HFFc6 (cell line): Measurements from ENCODE around the gene IGFBP5. TPM values are rescaled to one million over a fixed set of nuclear protein-coding genes. Genes with fewer than 3 reads are reported as not detected.
A peak's percentile ranks its signal among the peaks of the same experiment; 100 is the strongest.

Source experiments
- DNase-seq: peaks from one replicate; pipeline ENCODE4 v3.0.0-alpha.2; 2018
- H3K27ac Mint-ChIP-seq: 2 replicates; pipeline ENCODE4 v1.8.0; 2020; ENCODE audit warnings: mild to moderate bottlenecking, mixed read lengths
- H3K27me3 Mint-ChIP-seq: 2 replicates; pipeline ENCODE4 v1.8.0; 2021; ENCODE audit warnings: mild to moderate bottlenecking, moderate library complexity, mixed read lengths; ENCODE audit not compliant: insufficient read depth
- H3K36me3 Mint-ChIP-seq: 2 replicates; pipeline ENCODE4 v1.8.0; 2021; ENCODE audit warnings: low read depth, mixed read lengths
- H3K4me1 Mint-ChIP-seq: 2 replicates; pipeline ENCODE4 v1.8.0; 2020; ENCODE audit warnings: low read depth, mixed read lengths
- H3K4me3 Mint-ChIP-seq: 2 replicates; pipeline ENCODE4 v1.8.0; 2020; ENCODE audit warnings: mild to moderate bottlenecking, moderate library complexity, mixed read lengths
- H3K9me3 Mint-ChIP-seq: 2 replicates; pipeline ENCODE4 v1.8.0; 2020; ENCODE audit warnings: mild to moderate bottlenecking, mixed read lengths
- total RNA-seq, 6 experiments: library from RNA; stranded (reverse); fragmentation: NEBNext Ultra II Directional; extraction: Animal tissue kit (Norgen Biotek cat#: 25700); gene quantifications; 2 replicates in 1 of 6; 3 replicates in 5 of 6; pipeline ENCODE4 v1.2.3, GENCODE V29; 2021
- TF ChIP-seq, protein P1 (sequence below): fragments of 200-600 bp; sonication (generic); IDR thresholded peaks from 2 replicates; pipeline ENCODE4 v1.5.0; 2021; ENCODE audit warnings: antibody characterized with exemption, mild to moderate bottlenecking

IGFBP5 gene
- total RNA-seq, 6 experiments from 2014 or later, result 63.2 to 125 (median 68.6) TPM

DNA sequence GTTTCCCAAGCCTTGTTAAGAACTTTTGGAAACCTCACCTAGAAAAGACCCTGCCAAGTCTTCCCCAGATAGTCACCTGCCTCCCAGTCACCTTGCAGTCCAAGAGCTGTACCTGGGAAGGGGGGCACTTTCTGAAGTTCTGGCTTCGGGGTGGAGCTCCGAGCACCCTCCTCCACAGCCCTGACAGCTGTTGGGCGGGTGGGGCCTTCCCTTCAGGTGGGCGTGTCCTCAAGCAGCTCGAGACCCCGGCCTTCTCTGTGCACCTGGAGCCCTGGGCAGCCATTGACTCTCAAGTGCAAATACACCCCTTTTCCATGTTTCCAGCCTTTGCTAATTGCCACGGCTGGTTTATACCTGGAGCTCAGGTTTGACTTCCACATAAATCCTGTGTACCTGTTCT lies 37.0 kb upstream of the IGFBP5 start:
- TF ChIP-seq, protein P1, sequence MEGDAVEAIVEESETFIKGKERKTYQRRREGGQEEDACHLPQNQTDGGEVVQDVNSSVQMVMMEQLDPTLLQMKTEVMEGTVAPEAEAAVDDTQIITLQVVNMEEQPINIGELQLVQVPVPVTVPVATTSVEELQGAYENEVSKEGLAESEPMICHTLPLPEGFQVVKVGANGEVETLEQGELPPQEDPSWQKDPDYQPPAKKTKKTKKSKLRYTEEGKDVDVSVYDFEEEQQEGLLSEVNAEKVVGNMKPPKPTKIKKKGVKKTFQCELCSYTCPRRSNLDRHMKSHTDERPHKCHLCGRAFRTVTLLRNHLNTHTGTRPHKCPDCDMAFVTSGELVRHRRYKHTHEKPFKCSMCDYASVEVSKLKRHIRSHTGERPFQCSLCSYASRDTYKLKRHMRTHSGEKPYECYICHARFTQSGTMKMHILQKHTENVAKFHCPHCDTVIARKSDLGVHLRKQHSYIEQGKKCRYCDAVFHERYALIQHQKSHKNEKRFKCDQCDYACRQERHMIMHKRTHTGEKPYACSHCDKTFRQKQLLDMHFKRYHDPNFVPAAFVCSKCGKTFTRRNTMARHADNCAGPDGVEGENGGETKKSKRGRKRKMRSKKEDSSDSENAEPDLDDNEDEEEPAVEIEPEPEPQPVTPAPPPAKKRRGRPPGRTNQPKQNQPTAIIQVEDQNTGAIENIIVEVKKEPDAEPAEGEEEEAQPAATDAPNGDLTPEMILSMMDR, result no peak
- DNase-seq, result no peak
- Mint-ChIP-seq H3K4me1 (no peaks in the 10 kb centered on the region), H3K36me3 (no peaks in the 10 kb centered on the region), H3K27ac (no peak overlapping the region), H3K4me3 (no peak overlapping the region), H3K9me3 (no peaks in the 10 kb centered on the region), H3K27me3 (peaks cover 48% of the 10 kb centered on the region)

- no peaks in the 10 kb centered on the region for H3K9me3 Mint-ChIP-seq
- TF ChIP-seq, protein P1, result no peak
- no peaks in the 10 kb centered on the region for H3K36me3 Mint-ChIP-seq
- no peak for DNase-seq
- H3K27me3 Mint-ChIP-seq, result peaks cover 41% of the 10 kb centered on the region
- H3K4me1 Mint-ChIP-seq, result no peaks in the 10 kb centered on the region
- H3K4me3 Mint-ChIP-seq, result no peak overlapping the region
- H3K27ac Mint-ChIP-seq, result no peak overlapping the region
These were observed 36.1 kb upstream of the IGFBP5 start for GRCh38 chr2:216731465-216731864.

DNA sequence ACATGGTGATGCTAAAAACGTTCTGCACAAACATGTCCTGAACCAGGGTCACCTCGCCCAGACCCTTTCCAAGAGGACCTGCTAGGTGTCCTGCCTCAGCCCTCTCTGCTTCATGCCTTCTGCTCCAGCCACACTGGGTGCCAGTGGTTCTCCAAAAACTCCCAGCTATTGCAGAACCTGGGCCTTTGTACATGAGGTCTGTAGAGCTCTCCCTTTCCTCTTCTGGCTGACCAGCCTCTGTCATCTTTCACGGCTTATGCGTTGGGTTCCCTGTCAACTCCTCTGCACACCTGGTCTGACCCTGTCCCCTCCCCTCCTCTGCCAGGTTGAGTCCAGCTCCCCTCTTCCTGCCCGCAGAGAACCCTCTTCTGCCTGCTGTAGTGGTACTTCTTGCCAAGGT lies 35.5 kb upstream of the IGFBP5 start:
- Mint-ChIP-seq H3K27ac (no peak overlapping the region), H3K36me3 (no peaks in the 10 kb centered on the region), H3K4me1 (no peaks in the 10 kb centered on the region), H3K4me3 (no peak overlapping the region), H3K27me3 (peaks cover 36% of the 10 kb centered on the region), H3K9me3 (no peaks in the 10 kb centered on the region)
- no peak for DNase-seq
- TF ChIP-seq, protein P1, result no peak

- DNase-seq, result no peak
- Mint-ChIP-seq H3K9me3 (no peaks in the 10 kb centered on the region), H3K4me3 (no peak overlapping the region), H3K27ac (no peak overlapping the region), H3K27me3 (peaks cover 36% of the 10 kb centered on the region), H3K36me3 (no peaks in the 10 kb centered on the region), H3K4me1 (no peaks in the 10 kb centered on the region)
- TF ChIP-seq, protein P1, result 0 out of 2 replicates have a peak, but pooled peaks have one; percentile 9
These were observed 32.2 kb upstream of the IGFBP5 start for GRCh38 chr2:216727346-216728122.

DNA sequence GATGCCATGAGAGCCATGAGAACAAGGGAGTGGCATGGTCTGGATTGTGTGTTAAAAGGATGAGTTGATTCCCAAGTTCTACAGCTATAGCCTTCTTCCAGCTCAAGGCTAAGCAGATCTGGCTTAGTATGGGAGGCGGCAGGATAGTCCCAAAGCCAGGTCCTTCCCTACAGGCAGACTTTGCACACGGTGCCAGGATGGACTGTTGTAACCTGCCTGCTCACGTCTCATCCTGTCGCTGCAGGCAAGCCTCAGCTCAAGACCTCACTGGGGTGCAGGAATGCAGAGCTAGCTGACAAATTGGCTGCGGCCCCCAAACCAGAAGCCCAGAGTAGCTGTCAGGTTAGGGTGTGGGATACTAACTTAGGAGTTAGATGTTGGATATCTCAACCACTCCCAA lies 28.8 kb upstream of the IGFBP5 start:
- Mint-ChIP-seq H3K27ac (no peak overlapping the region), H3K9me3 (no peaks in the 10 kb centered on the region), H3K4me3 (no peak overlapping the region), H3K4me1 (no peaks in the 10 kb centered on the region), H3K27me3 (peaks cover 29% of the 10 kb centered on the region), H3K36me3 (no peaks in the 10 kb centered on the region)
- DNase-seq, result no peak
- TF ChIP-seq, protein P1, result no peak
